HCT116 (cell line): ENCODE data around the gene DACT3. TPM values are rescaled to one million over a fixed set of nuclear protein-coding genes. Genes with fewer than 3 reads are reported as not detected.

Experiments used
- ATAC-seq: fragments of 200-7000 bp; cut with Tn5 transposase; 2 replicates; pipeline ENCODE4 v1.9.1; 2020; ENCODE audit warnings: mild to moderate bottlenecking, moderate library complexity
- BruUV-seq: library from RNA; stranded (reverse); fragments of 400-500 nt; replicated peaks from 2 replicates; lab custom pipeline; 2021; lab: Mats Ljungman, UMichigan
- CTCF ChIA-PET: fragments of 300-600 bp; sonication (Branson Sonifier 250); formaldehyde crosslinking; loops from one replicate; lab custom pipeline; 2021; ENCODE audit warnings: antibody characterized with exemption; lab: Charles Lee
- POLR2A ChIA-PET: fragments of 300-600, 350-600 bp; sonication (Branson Sonifier 250); formaldehyde crosslinking; loops from one replicate; lab custom pipeline; 2021; ENCODE audit warnings: antibody characterized with exemption; lab: Charles Lee
- RAD21 ChIA-PET, 2 experiments: fragments of 300-600 bp; sonication (Branson Sonifier 250); formaldehyde crosslinking; loops; one replicate each; lab custom pipeline; 2023; ENCODE audit warnings: low total read pairs in 2 of 2; ENCODE audit not compliant: uncharacterized antibody in 2 of 2, unreplicated experiment in 2 of 2, low non-redundant PET in 1 of 2; lab: Charles Lee
- DNase-seq: peaks from one replicate; pipeline ENCODE4 v3.0.0-alpha.2; 2010; ENCODE audit warnings: low read depth, low spot score
- H2AFZ ChIP-seq: fragments of 200-600 bp; shearing (Covaris generic), sonication (generic); 2 replicates; pipeline ENCODE4 v1.6.1; 2017; ENCODE audit warnings: low read depth, mixed run types, mixed read lengths, antibody characterized with exemption, low read length; ENCODE audit not compliant: poor library complexity, severe bottlenecking
- H3K27ac ChIP-seq: 2 replicates; pipeline ENCODE4 v1.5.1; 2012; ENCODE audit warnings: low read depth, low read length
- H3K27me3 ChIP-seq: fragments of 200-600 bp; sonication (generic); 2 replicates; pipeline ENCODE4 v1.6.1; 2016; ENCODE audit warnings: mixed run types, low read length, mixed read lengths; ENCODE audit not compliant: insufficient read depth
- H3K36me3 ChIP-seq, 2 experiments: fragments of 200-500 bp in 1 of 2; fragments of 200-600 bp in 1 of 2; sonication (Bioruptor generic) in 1 of 2; sonication (generic) in 1 of 2; 2 replicates each; pipeline versions ENCODE4 v1.5.1 to v1.6.1; 2014 to 2016; ENCODE audit warnings: low read length in 2 of 2, inconsistent platforms in 1 of 2, mixed read lengths in 1 of 2, mixed run types in 1 of 2; ENCODE audit not compliant: insufficient read depth in 2 of 2, control insufficient read depth in 1 of 2
- H3K4me1 ChIP-seq, 2 experiments: fragments of 200-600 bp in 1 of 2; sonication (generic) in 1 of 2; 2 replicates each; pipeline versions ENCODE4 v1.5.1 to v1.6.1; 2012 to 2017; ENCODE audit warnings: low read length in 2 of 2, inconsistent platforms in 1 of 2, mild to moderate bottlenecking in 1 of 2, mixed read lengths in 1 of 2, mixed run types in 1 of 2, moderate library complexity in 1 of 2; ENCODE audit not compliant: insufficient read depth in 2 of 2, control insufficient read depth in 1 of 2
- H3K4me2 ChIP-seq: fragments of 200-600 bp; sonication (generic); 2 replicates; pipeline ENCODE4 v1.6.1; 2017; ENCODE audit warnings: mixed run types, low read length, mixed read lengths
- H3K4me3 ChIP-seq, 2 experiments: fragments of 200-600 bp in 1 of 2; sonication (generic) in 1 of 2; replicated peaks in 1 of 2; 2 replicates each; pipeline ENCODE4 v1.5.1; 2011 to 2016; ENCODE audit warnings: low read length in 2 of 2, control low read depth in 1 of 2, low read depth in 1 of 2, mild to moderate bottlenecking in 1 of 2, mixed read lengths in 1 of 2, mixed run types in 1 of 2
- H3K79me2 ChIP-seq: fragments of 200-600 bp; sonication (generic); 2 replicates; pipeline ENCODE4 v1.6.1; 2017; ENCODE audit warnings: mild to moderate bottlenecking, mixed run types, low read length, moderate library complexity, mixed read lengths; ENCODE audit not compliant: insufficient read depth
- H3K9ac ChIP-seq: fragments of 200-600 bp; sonication (generic); 2 replicates; pipeline ENCODE4 v1.6.1; 2016; ENCODE audit warnings: low read length, mixed read lengths
- H3K9me2 ChIP-seq: fragments of 200-600 bp; sonication (generic), shearing (Covaris generic); 2 replicates; pipeline ENCODE4 v1.6.1; 2017; ENCODE audit warnings: mixed run types, mild to moderate bottlenecking, moderate library complexity; ENCODE audit not compliant: insufficient read depth
- H3K9me3 ChIP-seq, 2 experiments: fragments of 200-500 bp in 1 of 2; fragments of 200-600 bp in 1 of 2; sonication (Bioruptor generic) in 1 of 2; sonication (generic) in 1 of 2; 2 replicates each; pipeline ENCODE4 v1.6.1; 2014 to 2017; ENCODE audit warnings: low read length in 2 of 2, mixed read lengths in 2 of 2, inconsistent platforms in 1 of 2, low read depth in 1 of 2, mild to moderate bottlenecking in 1 of 2, mixed run types in 1 of 2, moderate library complexity in 1 of 2; ENCODE audit not compliant: control insufficient read depth in 1 of 2, insufficient read depth in 1 of 2
- H4K20me1 ChIP-seq: fragments of 200-600 bp; sonication (generic), shearing (Covaris generic); 2 replicates; pipeline ENCODE4 v1.6.1; 2017; ENCODE audit warnings: mixed run types, mild to moderate bottlenecking, moderate library complexity; ENCODE audit not compliant: insufficient read depth
- POLR2AphosphoS5 ChIP-seq: IDR thresholded peaks from 2 replicates; pipeline ENCODE4 v1.6.1; 2011; ENCODE audit warnings: mild to moderate bottlenecking, low read depth, low read length, moderate library complexity
- ZBTB33 ChIP-seq: IDR thresholded peaks from 2 replicates; pipeline ENCODE4 v1.6.1; 2011; ENCODE audit warnings: mild to moderate bottlenecking, low read length, moderate library complexity; ENCODE audit not compliant: insufficient replicate concordance; ENCODE audit errors: extremely low read depth
- intact Hi-C: fragments of 100-400 bp; cut with micrococcal nuclease; formaldehyde crosslinking; loops from 2 replicates; pipeline ENCODE4 v1.10.0; 2022
- total RNA-seq: library from RNA; stranded (reverse); gene quantifications from one replicate; pipeline ENCODE4 v1.2.1, GENCODE V29; 2021; ENCODE audit not compliant: unreplicated experiment

The DACT3 gene
- total RNA-seq, 1 experiment from 2014 or later, result 2.0 TPM

DNA sequence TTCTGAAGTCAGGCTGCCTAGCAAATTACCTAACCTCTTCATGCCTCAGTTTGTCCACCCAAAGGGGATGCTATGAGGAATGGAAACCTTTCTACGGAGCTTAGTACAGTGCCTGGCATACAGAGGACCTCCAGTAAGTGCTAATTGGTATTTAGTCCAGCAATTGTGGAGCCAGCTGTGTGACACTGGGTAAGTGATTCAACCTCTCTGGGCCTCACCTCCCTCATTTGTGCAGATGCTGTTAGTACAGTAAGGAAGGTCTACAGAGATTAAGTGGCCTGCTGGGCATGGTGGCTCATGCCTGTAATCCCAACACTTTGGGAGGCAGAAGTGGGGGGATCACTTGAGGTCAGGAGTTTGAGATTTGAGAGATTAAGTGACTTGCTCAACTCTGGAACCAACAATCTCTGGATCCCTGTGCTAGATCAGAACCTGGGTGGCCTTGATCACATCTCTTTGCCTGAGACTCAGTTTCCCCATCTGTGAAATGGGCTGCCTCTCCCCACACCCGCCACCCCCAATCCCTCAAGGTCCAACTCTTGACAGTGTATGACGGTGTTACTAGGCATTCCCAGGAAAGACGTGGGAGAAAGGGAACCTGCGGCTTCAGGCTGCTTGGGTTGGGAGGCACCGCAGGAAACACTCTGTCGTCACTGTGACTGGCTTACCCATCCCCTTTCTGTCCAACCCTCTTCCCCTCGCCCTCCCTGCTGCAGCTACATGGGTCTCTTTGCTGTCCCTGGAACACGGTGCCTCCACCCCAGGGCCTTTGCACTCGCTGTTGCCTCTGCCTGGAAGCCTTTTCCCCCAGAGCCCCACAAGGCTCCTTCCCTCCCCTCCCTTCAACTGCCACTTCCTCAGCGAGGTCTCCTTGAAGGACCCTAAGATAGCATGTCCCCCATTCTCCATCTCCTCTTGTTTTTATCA lies 37.7 kb upstream of the DACT3 start:
- ChIA-PET CTCF (interaction anchor here (1.3 kb wide), 1 partner anchor 30 kb away, joined by 3 read pairs; no protein-coding TSS in a partner anchor), POLR2A (interaction anchor here (1.5 kb wide), 1 partner anchor 15 kb away, joined by 4 read pairs; no protein-coding TSS in a partner anchor), RAD21 (no interaction called here)
- Histone ChIP-seq H2AFZ (no peak overlapping the region), H3K27me3 (no peaks in the 10 kb centered on the region), H3K4me2 (peak overlapping the region; percentile 80; the same call in 1 of the 2 replicates), H3K36me3 (peaks cover 36 to 37% of the 10 kb centered on the region in 2 experiments), H3K9me2 (no peaks in the 10 kb centered on the region), H3K9me3 (no peaks in the 10 kb centered on the region), H3K9ac (no peak overlapping the region; the same call in 1 of the 2 replicates), H3K79me2 (peaks cover 8% of the 10 kb centered on the region; the same call in 1 of the 2 replicates), H4K20me1 (no peaks in the 10 kb centered on the region), H3K4me1 (peaks cover 10 to 26% of the 10 kb centered on the region in 2 experiments), H3K4me3 (no peak overlapping the region), H3K27ac (peak overlapping the region; percentile 73)
- DNase-seq (no peak), ATAC-seq (no peak)
- TF ChIP-seq POLR2AphosphoS5 (0 out of 2 replicates have a peak, but pooled peaks have one; percentile 17), ZBTB33 (no peak)
- intact Hi-C loops, result no loop called here
- BruUV-seq, result no TSS peak
